Skeletal muscle tissue (tissue), 4 donors: ENCODE results near the gene ZGPAT. TPM values are rescaled to one million over a fixed set of nuclear protein-coding genes. Genes with fewer than 3 reads are reported as not detected.

Experiments used
- H3K27ac ChIP-seq: one replicate; pipeline ENCODE4 v1.7.0; 2013; ENCODE audit warnings: mild to moderate bottlenecking, low read depth, low read length, inconsistent platforms
- H3K27me3 ChIP-seq, 3 donors: one replicate each; pipeline ENCODE4 v1.7.0; 2013; ENCODE audit warnings: low read length in 3 of 3; ENCODE audit not compliant: control insufficient read depth in 3 of 3, insufficient read depth in 3 of 3
- H3K36me3 ChIP-seq, 3 donors: one replicate each; pipeline ENCODE4 v1.7.0; 2013; ENCODE audit warnings: low read length in 3 of 3; ENCODE audit not compliant: control insufficient read depth in 3 of 3, insufficient read depth in 3 of 3
- H3K4me1 ChIP-seq, 3 donors: one replicate each; pipeline ENCODE4 v1.7.0; 2013; ENCODE audit warnings: low read length in 3 of 3, mild to moderate bottlenecking in 3 of 3; ENCODE audit not compliant: control insufficient read depth in 3 of 3, insufficient read depth in 3 of 3
- H3K4me3 ChIP-seq, 3 donors: one replicate each; pipeline ENCODE4 v1.7.0; 2013; ENCODE audit warnings: low read length in 3 of 3
- H3K9ac ChIP-seq, 3 donors: one replicate each; pipeline ENCODE4 v1.7.0; 2013; ENCODE audit warnings: low read length in 3 of 3, mild to moderate bottlenecking in 3 of 3, moderate library complexity in 2 of 3, low read depth in 1 of 3
- H3K9me3 ChIP-seq, 3 donors: one replicate each; pipeline ENCODE4 v1.7.0; 2013; ENCODE audit warnings: low read length in 3 of 3; ENCODE audit not compliant: control insufficient read depth in 3 of 3
- total RNA-seq: library from RNA; depleted of rRNA; stranded (reverse); fragments of >200 nt; gene quantifications from one replicate; pipeline ENCODE4 v1.2.3, GENCODE V29; 2014
- donor health status: Osteomylitis.

ZGPAT gene
- total RNA-seq, 1 donor from 2014 or later: 6.8 TPM

DNA sequence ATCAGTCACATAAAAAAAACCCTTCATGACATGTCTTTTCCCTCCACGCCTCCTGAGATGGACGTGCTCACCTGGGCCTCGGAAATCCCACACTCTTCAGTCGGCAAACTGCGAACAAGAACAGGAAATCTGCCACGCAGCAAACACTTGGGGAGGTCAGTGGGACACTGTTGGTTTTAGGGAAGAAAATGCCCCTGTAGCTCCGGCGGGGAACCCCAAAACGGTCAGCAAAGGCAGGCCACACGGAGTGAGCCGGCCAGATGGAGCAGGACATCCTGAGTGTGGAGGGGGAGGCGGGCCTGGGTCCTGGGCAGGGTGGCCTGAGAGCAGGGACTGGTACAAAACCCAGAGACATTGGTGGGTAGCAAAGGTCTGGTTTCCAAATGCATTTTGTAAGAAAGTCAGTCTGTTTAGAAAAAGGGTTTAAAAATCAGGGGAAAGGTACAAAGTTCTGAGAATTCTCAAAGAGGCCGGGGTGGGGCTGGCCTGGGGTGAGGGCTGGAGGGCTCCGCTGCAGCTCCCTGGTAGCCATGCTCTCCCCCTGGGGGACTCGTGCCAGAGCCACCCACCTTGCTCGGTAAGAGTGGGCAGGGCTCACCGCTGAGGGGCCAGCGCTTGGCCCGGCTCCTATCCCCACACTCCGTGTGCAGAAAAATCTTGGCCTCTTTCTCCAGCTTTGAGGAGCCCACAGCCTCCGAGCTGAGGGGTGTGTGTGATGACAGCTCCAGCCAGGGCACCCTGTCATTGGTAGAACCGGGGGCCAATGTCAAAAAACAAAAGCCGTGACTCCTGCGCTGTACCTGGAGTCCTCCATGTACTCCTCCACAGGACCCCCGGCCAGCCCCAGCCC, 37.0 kb downstream of the ZGPAT start:
- no peak overlapping the region for H3K9ac ChIP-seq
- H3K4me3 ChIP-seq: no peak overlapping the region
- peaks cover 8 to 15% (median 9%) of the 10 kb centered on the region in 3 donors for H3K36me3 ChIP-seq
- no peak overlapping the region for H3K27ac ChIP-seq
- H3K27me3 ChIP-seq: no peaks in the 10 kb centered on the region
- peaks cover 16 to 19% (median 18%) of the 10 kb centered on the region in 3 donors for H3K4me1 ChIP-seq
- H3K9me3 ChIP-seq: no peaks in the 10 kb centered on the region

DNA sequence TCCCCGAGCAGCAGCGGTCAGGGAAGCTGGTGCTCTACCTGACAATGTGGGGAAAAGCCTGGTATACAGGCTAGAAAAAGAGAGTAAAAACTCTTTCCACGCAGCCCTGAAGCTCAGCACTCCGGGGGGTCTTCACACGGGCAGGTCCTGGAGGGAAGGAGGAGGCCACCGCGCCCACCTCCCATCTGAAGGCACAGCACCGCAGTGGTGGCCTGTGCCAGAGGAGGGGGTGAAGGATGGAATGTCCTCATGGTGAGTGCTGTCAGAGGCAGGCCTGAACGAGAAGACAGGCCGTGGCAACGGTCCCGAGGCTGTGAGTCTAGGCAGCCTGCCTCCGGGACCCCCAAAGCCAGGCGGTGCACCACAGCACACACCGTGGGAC, 37.6 kb downstream of the ZGPAT start:
- Histone ChIP-seq H3K36me3 (peaks cover 8 to 15% (median 9%) of the 10 kb centered on the region in 3 donors), H3K4me3 (no peak overlapping the region), H3K27me3 (no peaks in the 10 kb centered on the region), H3K9ac (no peak overlapping the region), H3K9me3 (no peaks in the 10 kb centered on the region), H3K4me1 (peaks cover 15 to 18% (median 18%) of the 10 kb centered on the region in 3 donors), H3K27ac (no peak overlapping the region)

DNA sequence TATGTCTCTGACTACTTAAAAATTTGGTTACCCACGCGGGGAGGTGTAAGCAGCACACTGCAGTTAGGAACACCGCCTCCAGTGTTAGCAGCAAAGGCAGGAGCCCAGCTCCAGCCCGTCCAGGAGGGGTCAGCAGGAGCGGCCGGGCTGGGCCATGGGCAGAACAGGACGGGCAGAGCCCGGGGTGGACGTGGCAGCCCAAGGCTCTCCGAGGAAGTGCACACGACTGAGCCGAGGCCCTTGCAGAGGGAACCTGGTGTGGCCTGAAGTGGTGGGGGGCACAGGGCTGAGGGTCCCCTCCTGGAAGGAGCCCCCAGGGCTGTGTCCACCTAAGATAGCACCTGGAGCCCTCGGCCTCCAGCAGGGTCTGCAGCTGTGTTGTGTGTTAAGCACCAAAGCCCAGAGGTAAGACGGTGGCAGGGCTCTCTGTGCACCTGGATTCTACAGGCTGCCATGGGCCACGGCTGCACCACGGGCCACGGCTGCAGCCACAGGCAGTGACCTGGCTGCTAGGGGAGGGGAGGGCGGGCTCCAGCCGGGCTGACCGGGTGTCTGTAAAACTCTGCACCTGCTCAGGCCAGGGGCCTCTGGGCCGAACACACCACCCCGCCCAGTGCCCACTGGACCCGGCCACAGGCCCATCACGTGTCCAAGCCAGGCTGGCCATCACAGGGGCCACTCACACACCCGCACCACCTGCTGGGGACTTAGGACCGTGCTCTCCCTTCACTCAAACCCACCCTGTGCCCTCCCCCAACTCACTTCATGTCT, 38.3 kb downstream of the ZGPAT start:
- H3K4me1 ChIP-seq: peaks cover 8 to 11% (median 11%) of the 10 kb centered on the region in 3 donors
- no peak overlapping the region for H3K9ac ChIP-seq
- H3K36me3 ChIP-seq: peaks cover 8 to 15% (median 9%) of the 10 kb centered on the region in 3 donors
- no peaks in the 10 kb centered on the region for H3K27me3 ChIP-seq
- H3K9me3 ChIP-seq: no peaks in the 10 kb centered on the region
- no peak overlapping the region for H3K4me3 ChIP-seq
- H3K27ac ChIP-seq: no peak overlapping the region

DNA sequence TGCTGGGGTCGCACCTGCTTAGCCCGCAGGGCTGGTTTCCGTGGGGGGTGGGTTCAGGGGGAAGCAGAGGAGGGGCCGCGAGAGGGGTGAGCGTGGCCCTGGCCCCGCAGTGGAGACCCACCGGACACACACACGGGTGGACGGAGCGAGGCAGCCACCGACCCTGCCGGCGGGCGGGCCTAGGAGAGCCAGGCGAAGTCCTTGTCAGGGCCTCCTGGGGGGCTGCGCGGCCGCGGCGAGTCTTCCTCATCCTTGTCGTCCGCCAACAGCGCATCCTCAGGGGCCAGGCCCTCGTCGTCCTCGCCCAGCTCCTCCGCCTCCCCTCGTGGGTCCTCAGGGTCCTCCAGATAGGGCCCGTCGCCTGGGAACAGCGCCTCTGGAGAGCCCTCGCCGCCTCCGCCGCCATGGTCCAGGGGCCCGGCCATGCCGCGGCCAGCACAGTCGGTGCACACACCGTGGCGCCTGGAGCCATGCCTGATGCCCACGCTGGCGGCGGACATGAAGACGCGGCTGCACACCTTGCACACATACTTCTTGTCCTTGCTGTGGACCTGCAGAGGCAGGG, 39.0 kb downstream of the ZGPAT start:
- Histone ChIP-seq H3K36me3 (peaks cover 8 to 13% (median 9%) of the 10 kb centered on the region in 3 donors), H3K4me3 (no peak overlapping the region), H3K4me1 (peaks cover 1 to 4% (median 4%) of the 10 kb centered on the region in 3 donors), H3K27me3 (no peaks in the 10 kb centered on the region), H3K9me3 (no peaks in the 10 kb centered on the region), H3K27ac (no peak overlapping the region), H3K9ac (no peak overlapping the region)

DNA sequence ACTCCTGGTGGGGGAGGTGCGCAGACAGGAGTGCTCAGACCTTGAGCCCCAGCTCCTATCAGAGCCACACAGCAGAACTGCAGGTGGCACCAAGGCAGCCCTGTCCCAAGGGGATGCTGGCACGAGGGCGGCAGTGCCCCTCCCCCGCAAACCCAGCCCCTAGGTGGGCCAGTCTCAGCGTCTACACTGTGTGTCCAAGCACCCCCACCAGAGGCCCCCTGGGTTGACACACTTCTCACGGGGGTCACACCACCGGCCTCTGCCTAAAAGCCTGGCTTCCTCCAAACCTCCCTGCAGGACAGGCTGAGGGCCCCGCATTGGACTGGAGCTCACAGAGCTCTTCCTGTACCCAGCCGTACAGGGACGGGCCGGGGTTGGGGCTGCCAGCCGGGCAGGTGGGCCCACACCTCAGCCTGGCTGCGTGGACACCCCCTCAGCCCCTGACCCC, 39.8 kb downstream of the ZGPAT start:
- no peak overlapping the region for H3K27ac ChIP-seq
- H3K36me3 ChIP-seq: peaks cover 7 to 11% (median 7%) of the 10 kb centered on the region in 3 donors
- no peaks in the 10 kb centered on the region for H3K27me3 ChIP-seq
- H3K4me1 ChIP-seq: peaks cover 0 to 1% (median 0%) of the 10 kb centered on the region in 3 donors
- no peak overlapping the region for H3K9ac ChIP-seq
- no peaks in the 10 kb centered on the region for H3K9me3 ChIP-seq
- no peak overlapping the region for H3K4me3 ChIP-seq

DNA sequence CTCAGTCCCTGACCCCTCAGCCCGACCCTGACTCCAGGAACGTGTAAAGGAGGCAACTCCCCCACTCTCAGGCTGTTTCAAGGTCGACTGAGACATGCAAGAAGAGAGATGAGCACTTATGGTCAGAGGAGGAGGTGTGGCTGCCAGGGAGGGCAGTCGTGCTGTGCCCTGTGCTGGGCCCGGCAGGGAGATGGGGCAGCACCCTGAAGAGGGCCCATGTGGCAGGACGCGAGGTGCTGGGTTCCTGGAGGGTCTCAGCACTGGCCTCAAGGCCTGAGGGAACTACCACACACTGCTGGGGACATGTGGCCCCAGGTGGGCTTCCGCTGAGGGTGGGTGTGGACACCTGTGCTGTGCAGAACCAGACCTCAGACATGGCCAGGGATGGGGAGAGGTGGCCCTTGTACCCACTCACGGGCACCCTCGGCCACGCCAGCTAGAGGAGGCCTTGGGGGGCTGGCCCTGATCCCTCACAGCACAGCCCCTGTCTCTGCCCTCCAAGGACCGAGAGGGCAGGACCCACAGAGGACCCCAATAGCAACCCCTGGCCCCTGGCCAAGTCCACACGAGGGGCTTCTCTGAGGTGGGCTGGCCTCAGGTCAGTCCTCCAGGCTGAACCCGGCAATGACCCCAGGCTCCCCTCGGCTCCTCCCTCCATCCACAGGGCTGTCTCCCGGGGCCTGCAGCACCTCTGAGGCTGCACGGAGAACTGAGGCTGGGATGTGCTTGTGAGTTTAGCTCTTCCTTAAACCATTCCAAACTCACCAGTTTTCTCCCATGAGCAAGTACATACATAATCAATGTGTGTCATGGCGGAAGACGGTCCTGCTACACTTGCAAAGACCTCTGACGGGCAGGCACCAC, 40.5 kb downstream of the ZGPAT start:
- H3K36me3 ChIP-seq: peaks cover 3 to 8% (median 5%) of the 10 kb centered on the region in 3 donors
- H3K9ac ChIP-seq: no peak overlapping the region
- H3K27me3 ChIP-seq: no peaks in the 10 kb centered on the region
- H3K27ac ChIP-seq: no peak overlapping the region
- H3K4me1 ChIP-seq: no peaks in the 10 kb centered on the region
- no peaks in the 10 kb centered on the region for H3K9me3 ChIP-seq
- no peak overlapping the region for H3K4me3 ChIP-seq

DNA sequence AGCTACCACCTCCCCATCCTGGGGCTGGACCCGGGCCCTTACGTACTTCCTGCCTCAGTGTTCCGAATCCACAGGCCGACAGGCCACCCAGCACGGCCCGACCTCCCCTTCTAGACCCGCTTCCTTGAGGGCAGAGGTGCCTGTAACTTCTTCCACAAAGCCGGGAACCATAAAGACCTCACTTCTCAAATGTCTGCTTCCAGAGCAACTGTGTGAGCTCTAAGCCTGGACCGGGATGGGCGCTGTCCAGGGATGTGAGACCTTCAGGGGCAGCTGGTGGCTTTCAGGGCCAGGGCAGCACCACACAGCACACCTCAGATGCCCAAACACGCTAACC, 41.1 kb downstream of the ZGPAT start:
- H3K36me3 ChIP-seq: peaks cover 0 to 4% (median 2%) of the 10 kb centered on the region in 3 donors

DNA sequence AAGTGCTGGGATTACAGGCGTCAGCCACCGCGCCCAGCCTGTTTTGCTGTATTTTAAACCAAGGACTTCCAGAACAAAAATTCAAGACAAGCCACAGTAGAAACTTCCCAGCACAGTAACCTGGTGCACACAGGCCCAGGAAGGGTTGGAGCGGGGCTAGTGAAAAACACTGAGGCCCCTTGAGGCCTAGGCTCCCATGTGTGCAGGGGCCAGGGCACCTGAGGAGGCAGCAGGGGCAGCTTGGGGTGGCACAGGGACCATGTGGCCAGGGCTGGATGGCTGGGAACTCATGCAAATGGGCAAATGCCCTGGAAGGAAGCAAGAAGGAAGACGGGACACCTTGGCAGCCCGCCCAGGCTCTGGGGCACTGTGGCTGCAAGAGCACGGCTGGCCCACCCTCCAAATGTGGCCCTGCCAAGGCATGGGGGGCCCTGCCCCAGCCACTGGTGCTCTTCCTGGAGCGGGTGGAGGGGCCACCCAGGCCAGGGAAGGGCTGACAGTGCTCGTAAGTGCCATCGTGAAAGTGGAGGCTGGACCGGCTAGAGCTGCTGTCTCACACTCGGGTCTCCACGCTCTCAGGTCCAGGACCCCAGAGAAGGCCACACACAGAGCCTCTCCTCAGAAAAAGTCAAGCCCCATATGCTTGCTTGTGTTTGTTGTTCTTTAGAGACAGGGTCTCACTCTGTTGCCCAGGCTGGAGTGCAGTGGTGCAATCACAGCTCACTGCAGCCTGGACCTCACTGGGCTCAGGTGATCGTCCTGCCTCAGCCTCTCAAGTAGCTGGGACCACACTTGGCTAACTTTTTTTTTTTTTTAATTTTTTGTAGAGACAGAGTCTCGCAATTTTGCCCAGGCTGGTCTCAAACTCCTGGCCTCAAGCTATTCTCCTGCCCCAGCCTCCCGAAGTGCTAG, 42.0 kb downstream of the ZGPAT start:
- H3K4me1 ChIP-seq: no peaks in the 10 kb centered on the region
- H3K4me3 ChIP-seq: no peak overlapping the region
- no peaks in the 10 kb centered on the region for H3K27me3 ChIP-seq
- no peaks in the 10 kb centered on the region for H3K9me3 ChIP-seq
- no peak overlapping the region for H3K9ac ChIP-seq
- peaks cover 0 to 2% (median 2%) of the 10 kb centered on the region in 3 donors for H3K36me3 ChIP-seq
- H3K27ac ChIP-seq: no peak overlapping the region

More for the DNA sequence above, 41.1 kb downstream of the ZGPAT start:
- Histone ChIP-seq H3K27ac (no peak overlapping the region), H3K9me3 (no peaks in the 10 kb centered on the region), H3K4me1 (no peaks in the 10 kb centered on the region), H3K27me3 (no peaks in the 10 kb centered on the region), H3K4me3 (no peak overlapping the region), H3K9ac (no peak overlapping the region)
